NOMO-1 treated with DMSO at 0.1 percent for 48 hours (cell line): Measurements from ENCODE around the gene PCF11.
"Not testable (repeated sequence)": the region's sequence is repeated elsewhere in the genome, so short reads cannot be mapped to it uniquely, and the experiment has no call there.

Source experiments
- DNase-seq: peaks from one replicate; lab custom pipeline; 2025; ENCODE audit not compliant: unreplicated experiment; lab: John Stamatoyannopoulos, UW

PCF11 gene

GRCh38 chr11:83156996-83157593, at the start of gene PCF11:
PCF11 (plus strand) TSS chr11:83157131; CDS start chr11:83157440, 309 bp downstream.
- DNase-seq = no peak

- DNase-seq = no peak
Measured at GRCh38 chr11:83112886-83113285, 44.0 kb upstream of the PCF11 start.

GRCh38 chr11:83115026-83115425, 41.9 kb upstream of the PCF11 start:
- no peak for DNase-seq

- DNase-seq = no peak
Measured at GRCh38 chr11:83115551-83115950, 41.4 kb upstream of the PCF11 start.

- DNase-seq = no peak
Measured at GRCh38 chr11:83116015-83116641, 40.8 kb upstream of the PCF11 start.

- DNase-seq = no peak
Measured at GRCh38 chr11:83118814-83119213, 38.1 kb upstream of the PCF11 start.

- no peak for DNase-seq
Measured at GRCh38 chr11:83119216-83119615, 37.7 kb upstream of the PCF11 start.

GRCh38 chr11:83120327-83120726, 36.6 kb upstream of the PCF11 start:
- no peak for DNase-seq

- DNase-seq = peak; percentile 56
Measured at GRCh38 chr11:83122050-83122449, 34.9 kb upstream of the PCF11 start.

GRCh38 chr11:83122766-83123165, 34.2 kb upstream of the PCF11 start:
- DNase-seq = no peak

GRCh38 chr11:83124636-83125424, 32.1 kb upstream of the PCF11 start:
- no peak for DNase-seq

GRCh38 chr11:83125577-83125976, 31.4 kb upstream of the PCF11 start:
- no peak for DNase-seq

- DNase-seq = no peak
Measured at GRCh38 chr11:83127310-83127637, 29.7 kb upstream of the PCF11 start.

GRCh38 chr11:83132191-83132590, 24.7 kb upstream of the PCF11 start:
- DNase-seq = no peak

GRCh38 chr11:83133266-83133665, 23.7 kb upstream of the PCF11 start:
- not testable (repeated sequence) for DNase-seq

- no peak for DNase-seq
Measured at GRCh38 chr11:83139310-83139709, 17.6 kb upstream of the PCF11 start.

- peak; percentile 71 for DNase-seq
Measured at GRCh38 chr11:83140691-83141455, 16.1 kb upstream of the PCF11 start.

- DNase-seq = no peak
Measured at GRCh38 chr11:83147895-83148294, 9.0 kb upstream of the PCF11 start.

GRCh38 chr11:83150450-83150849, 6.5 kb upstream of the PCF11 start:
- no peak for DNase-seq

- DNase-seq = no peak
Measured at GRCh38 chr11:83151274-83151977, 5.5 kb upstream of the PCF11 start.

- no peak for DNase-seq
Measured at GRCh38 chr11:83152264-83152663, 4.7 kb upstream of the PCF11 start.
